HepG2 (cell line): Measurements from ENCODE around the gene SMIM22. TPM values are rescaled to one million over a fixed set of nuclear protein-coding genes. Genes with fewer than 3 reads are reported as not detected.
A peak's percentile ranks its signal among the peaks of the same experiment; 100 is the strongest.

Experiments used
- ARID2 ChIP-seq: sonication (generic); formaldehyde crosslinking; IDR thresholded peaks from 2 replicates; pipeline ENCODE4 v1.8.1; 2022; ENCODE audit warnings: mild to moderate bottlenecking, missing genetic modification reagents, borderline replicate concordance
- ATF4 ChIP-seq, 2 experiments: fragments of 450-650 bp in 1 of 2; sonication (generic) in 1 of 2; formaldehyde crosslinking; IDR thresholded peaks; 2 replicates each; pipeline versions ENCODE4 v1.5.0 to v1.8.0; 2020 to 2022; ENCODE audit warnings: mild to moderate bottlenecking in 1 of 2, missing genetic modification reagents in 1 of 2
- NCOA2 ChIP-seq: sonication (generic); formaldehyde crosslinking; IDR thresholded peaks from 2 replicates; pipeline ENCODE4 v1.8.0; 2022; ENCODE audit warnings: inconsistent platforms
- NFE2 ChIP-seq: sonication (generic); formaldehyde crosslinking; IDR thresholded peaks from 2 replicates; pipeline ENCODE4 v1.4.0; 2020; ENCODE audit warnings: missing genetic modification reagents
- RORA ChIP-seq: sonication (generic); formaldehyde crosslinking; IDR thresholded peaks from 2 replicates; pipeline ENCODE4 v1.5.0; 2020; ENCODE audit warnings: mild to moderate bottlenecking, missing genetic modification reagents, moderate library complexity
- TEAD3 ChIP-seq: optimal IDR thresholded peaks from 2 replicates; pipeline ENCODE3; 2016; ENCODE audit warnings: borderline replicate concordance
- ZBTB8A ChIP-seq: sonication (generic); formaldehyde crosslinking; IDR thresholded peaks from 2 replicates; pipeline ENCODE4 v1.4.0; 2020; ENCODE audit warnings: mild to moderate bottlenecking, low read depth, missing genetic modification reagents, borderline replicate concordance
- ZNF20 ChIP-seq: sonication (generic); formaldehyde crosslinking; IDR thresholded peaks from 2 replicates; pipeline ENCODE4 v1.4.0; 2020; ENCODE audit warnings: mild to moderate bottlenecking, moderate library complexity, missing genetic modification reagents
- ZNF547 ChIP-seq: sonication (generic); formaldehyde crosslinking; IDR thresholded peaks from 2 replicates; pipeline ENCODE4 v1.5.1; 2020; ENCODE audit warnings: mild to moderate bottlenecking, missing genetic modification reagents
- ZNF615 ChIP-seq: sonication (generic); formaldehyde crosslinking; IDR thresholded peaks from 2 replicates; pipeline ENCODE4 v1.5.0; 2020; ENCODE audit warnings: mild to moderate bottlenecking, missing genetic modification reagents, borderline replicate concordance
- polyA plus RNA-seq, 8 experiments: library from polyadenylated mRNA; depleted of rRNA in 3 of 8; stranded (reverse) in 7 of 8; unstranded in 1 of 8; fragments of >200 nt; fragmentation: Illumina TruSeq in 4 of 8; extraction: Trizol in 4 of 8; gene quantifications; 2 replicates each; pipeline versions ENCODE4 v1.2.1 to v1.2.3, GENCODE V29; 2011 to 2016; ENCODE audit warnings: low read depth in 4 of 8, missing spikeins in 1 of 8, mixed read lengths in 1 of 8; ENCODE audit not compliant: insufficient read depth in 1 of 8
- total RNA-seq, 5 experiments: library from RNA; depleted of rRNA; stranded (reverse); fragments of >200 nt; fragmentation: Illumina TruSeq; extraction: Trizol; gene quantifications; 2 replicates each; pipeline ENCODE4 v1.2.3, GENCODE V29; 2016; ENCODE audit warnings: low read depth in 1 of 5
- TF ChIP-seq, protein P1 (sequence below): sonication (generic); formaldehyde crosslinking; IDR thresholded peaks from 2 replicates; pipeline ENCODE4 v1.4.0; 2020; ENCODE audit warnings: mild to moderate bottlenecking, missing genetic modification reagents
- TF ChIP-seq, protein P2 (sequence below): sonication (generic); formaldehyde crosslinking; conservative IDR thresholded peaks from 2 replicates; pipeline ENCODE4 v1.4.0; 2020; ENCODE audit warnings: missing genetic modification reagents
- TF ChIP-seq, protein P3 (sequence below): sonication (generic); formaldehyde crosslinking; IDR thresholded peaks from 2 replicates; pipeline ENCODE4 v1.5.1; 2020; ENCODE audit warnings: mild to moderate bottlenecking, missing genetic modification reagents, borderline replicate concordance
- TF ChIP-seq, protein P4 (sequence below): IDR thresholded peaks from 2 replicates; pipeline ENCODE4 v1.6.1; 2016; ENCODE audit warnings: mild to moderate bottlenecking

The SMIM22 gene
- total and polyA plus RNA-seq, 2 of the 13 experiments (the other 11 are each of a cell fraction or from before 2014, with no cell fraction given): not detected

DNA sequence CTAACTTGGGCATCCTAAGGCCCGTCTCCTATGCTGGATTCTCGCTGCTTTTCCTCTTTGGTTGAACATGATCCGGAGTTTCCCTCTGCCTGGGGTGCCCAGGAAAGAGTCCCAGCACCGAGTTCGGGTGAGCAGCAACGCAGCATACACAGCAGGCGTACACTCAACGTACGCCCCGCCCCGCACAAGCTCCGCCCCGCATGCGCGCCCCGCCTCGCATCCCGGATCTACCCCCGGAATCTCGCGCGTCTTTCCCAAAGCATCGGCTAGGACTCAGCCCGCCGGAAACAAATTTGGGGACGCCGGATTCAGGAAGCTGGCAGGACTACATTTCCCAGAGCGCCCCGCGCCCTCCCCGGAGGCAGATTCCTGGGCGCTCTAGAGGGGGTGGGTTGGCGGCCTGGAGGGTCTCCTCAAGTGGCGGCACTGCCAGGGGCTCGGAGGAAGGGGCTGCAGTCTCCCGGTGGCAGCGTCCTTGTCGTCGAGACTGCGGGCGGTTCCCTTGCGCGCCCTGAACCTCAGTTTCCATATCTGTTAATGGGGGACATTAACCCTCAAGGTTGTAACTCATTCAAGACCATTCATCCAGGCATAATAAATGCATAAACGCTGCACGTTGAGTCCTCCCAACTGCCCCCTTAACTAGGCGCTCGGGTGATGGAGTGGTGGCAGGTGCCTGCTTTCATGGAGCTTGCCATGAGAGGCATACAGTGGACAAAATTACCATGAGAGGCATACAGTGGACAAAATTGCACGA lies 26.4 kb upstream of the SMIM22 start (continued):
- TF ChIP-seq, protein P1, sequence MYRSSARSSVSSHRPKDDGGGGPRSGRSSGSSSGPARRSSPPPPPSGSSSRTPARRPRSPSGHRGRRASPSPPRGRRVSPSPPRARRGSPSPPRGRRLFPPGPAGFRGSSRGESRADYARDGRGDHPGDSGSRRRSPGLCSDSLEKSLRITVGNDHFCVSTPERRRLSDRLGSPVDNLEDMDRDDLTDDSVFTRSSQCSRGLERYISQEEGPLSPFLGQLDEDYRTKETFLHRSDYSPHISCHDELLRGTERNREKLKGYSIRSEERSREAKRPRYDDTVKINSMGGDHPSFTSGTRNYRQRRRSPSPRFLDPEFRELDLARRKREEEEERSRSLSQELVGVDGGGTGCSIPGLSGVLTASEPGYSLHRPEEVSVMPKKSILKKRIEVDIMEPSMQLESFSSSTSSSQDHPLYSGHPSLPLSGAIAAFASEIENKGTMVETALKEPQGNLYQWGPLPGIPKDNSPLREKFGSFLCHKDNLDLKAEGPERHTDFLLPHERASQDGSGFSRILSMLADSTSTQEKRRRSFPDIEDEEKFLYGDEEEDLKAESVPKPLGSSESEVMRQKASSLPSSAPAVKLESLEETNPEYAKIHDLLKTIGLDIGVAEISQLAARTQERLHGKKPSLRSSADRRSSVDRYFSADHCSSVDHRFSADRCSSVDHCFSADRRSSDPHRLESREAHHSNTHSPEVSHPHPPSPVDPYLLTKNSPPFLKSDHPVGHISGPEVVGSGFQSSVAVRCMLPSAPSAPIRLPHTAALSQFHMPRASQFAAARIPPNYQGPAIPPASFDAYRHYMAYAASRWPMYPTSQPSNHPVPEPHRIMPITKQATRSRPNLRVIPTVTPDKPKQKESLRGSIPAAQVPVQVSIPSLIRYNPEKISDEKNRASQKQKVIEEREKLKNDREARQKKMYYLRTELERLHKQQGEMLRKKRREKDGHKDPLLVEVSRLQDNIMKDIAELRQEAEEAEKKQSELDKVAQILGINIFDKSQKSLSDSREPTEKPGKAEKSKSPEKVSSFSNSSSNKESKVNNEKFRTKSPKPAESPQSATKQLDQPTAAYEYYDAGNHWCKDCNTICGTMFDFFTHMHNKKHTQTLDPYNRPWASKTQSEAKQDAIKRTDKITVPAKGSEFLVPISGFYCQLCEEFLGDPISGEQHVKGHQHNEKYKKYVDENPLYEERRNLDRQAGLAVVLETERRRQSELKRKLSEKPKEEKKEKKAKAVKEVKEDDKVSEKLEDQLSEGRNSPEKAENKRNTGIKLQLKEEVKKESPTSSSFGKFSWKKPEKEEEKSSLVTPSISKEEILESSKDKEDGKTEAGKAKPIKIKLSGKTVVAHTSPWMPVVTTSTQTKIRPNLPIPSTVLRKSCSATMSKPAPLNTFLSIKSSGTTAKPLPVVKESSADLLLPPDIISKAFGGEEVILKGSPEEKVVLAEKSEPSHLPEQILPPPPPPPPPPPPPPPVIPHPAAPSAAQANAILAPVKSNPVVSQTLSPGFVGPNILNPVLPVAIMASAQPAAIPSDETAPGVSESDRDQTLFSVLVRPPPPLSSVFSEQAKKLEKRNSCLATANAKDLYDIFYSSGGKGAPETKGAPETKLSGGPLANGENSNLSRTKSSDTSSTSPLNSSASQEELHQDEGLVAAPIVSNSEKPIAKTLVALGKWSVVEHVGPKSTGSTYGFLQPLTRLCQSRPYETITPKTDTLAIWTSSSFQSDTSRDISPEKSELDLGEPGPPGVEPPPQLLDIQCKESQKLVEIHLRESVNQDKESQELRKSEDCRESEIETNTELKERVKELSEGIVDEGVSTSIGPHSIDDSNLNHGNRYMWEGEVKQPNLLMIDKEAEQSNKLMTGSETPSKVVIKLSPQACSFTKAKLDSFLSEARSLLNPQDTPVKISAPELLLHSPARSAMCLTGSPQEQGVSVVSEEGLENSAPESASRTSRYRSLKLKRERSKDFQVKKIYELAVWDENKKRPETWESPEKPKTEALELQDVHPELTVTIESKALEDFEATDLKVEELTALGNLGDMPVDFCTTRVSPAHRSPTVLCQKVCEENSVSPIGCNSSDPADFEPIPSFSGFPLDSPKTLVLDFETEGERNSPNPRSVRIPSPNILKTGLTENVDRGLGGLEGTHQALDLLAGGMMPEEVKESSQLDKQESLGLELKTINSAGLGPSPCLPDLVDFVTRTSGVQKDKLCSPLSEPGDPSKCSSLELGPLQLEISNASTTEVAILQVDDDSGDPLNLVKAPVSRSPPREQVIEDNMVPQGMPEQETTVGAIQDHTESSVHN (CRISPR knock-in tag): no peak
- TF ChIP-seq, protein P2, sequence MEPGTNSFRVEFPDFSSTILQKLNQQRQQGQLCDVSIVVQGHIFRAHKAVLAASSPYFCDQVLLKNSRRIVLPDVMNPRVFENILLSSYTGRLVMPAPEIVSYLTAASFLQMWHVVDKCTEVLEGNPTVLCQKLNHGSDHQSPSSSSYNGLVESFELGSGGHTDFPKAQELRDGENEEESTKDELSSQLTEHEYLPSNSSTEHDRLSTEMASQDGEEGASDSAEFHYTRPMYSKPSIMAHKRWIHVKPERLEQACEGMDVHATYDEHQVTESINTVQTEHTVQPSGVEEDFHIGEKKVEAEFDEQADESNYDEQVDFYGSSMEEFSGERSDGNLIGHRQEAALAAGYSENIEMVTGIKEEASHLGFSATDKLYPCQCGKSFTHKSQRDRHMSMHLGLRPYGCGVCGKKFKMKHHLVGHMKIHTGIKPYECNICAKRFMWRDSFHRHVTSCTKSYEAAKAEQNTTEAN: peak; percentile 53; the same call in 1 of the 2 replicates
- TF ChIP-seq ATF4 (CRISPR knock-in tag; IDR thresholded peaks at IDR 0.05) (peak in 1 of 2 experiments; percentile 18; a peak in 1 of 4 replicates), RORA (CRISPR knock-in tag) (no peak), NCOA2 (peak; percentile 44; the same call in 1 of the 2 replicates), ZNF547 (CRISPR knock-in tag) (no peak), TEAD3 (peak; percentile 83), ZBTB8A (CRISPR knock-in tag) (no peak), ARID2 (no peak), ZNF20 (CRISPR knock-in tag) (no peak), ZNF615 (no peak), NFE2 (no peak)
- TF ChIP-seq, protein P3, sequence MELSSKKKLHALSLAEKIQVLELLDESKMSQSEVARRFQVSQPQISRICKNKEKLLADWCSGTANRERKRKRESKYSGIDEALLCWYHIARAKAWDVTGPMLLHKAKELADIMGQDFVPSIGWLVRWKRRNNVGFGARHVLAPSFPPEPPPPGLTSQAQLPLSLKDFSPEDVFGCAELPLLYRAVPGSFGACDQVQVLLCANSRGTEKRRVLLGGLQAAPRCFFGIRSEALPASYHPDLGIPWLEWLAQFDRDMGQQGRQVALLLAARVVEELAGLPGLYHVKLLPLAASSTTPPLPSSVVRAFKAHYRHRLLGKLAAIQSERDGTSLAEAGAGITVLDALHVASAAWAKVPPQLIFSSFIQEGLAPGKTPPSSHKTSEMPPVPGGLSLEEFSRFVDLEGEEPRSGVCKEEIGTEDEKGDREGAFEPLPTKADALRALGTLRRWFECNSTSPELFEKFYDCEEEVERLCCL: no peak
- TF ChIP-seq, protein P4, sequence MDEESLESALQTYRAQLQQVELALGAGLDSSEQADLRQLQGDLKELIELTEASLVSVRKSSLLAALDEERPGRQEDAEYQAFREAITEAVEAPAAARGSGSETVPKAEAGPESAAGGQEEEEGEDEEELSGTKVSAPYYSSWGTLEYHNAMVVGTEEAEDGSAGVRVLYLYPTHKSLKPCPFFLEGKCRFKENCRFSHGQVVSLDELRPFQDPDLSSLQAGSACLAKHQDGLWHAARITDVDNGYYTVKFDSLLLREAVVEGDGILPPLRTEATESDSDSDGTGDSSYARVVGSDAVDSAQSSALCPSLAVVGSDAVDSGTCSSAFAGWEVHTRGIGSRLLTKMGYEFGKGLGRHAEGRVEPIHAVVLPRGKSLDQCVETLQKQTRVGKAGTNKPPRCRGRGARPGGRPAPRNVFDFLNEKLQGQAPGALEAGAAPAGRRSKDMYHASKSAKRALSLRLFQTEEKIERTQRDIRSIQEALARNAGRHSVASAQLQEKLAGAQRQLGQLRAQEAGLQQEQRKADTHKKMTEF (CRISPR knock-in tag): peak; percentile 81
